HepG2 (cell line): Measurements from ENCODE around the gene SUMO4. TPM values are rescaled to one million over a fixed set of nuclear protein-coding genes. Genes with fewer than 3 reads are reported as not detected.

Experiments
- ATAC-seq: fragments of 200-7000 bp; cut with Tn5 transposase; 3 replicates; pipeline ENCODE4 v1.9.1; 2020; ENCODE audit warnings: mild to moderate bottlenecking, moderate library complexity
- BruUV-seq: library from RNA; stranded (reverse); fragments of 400-500 nt; replicated peaks from 2 replicates; lab custom pipeline; 2021; lab: Mats Ljungman, UMichigan
- CTCF ChIA-PET: fragments of 300-600 bp; formaldehyde crosslinking; extraction: SDS; loops from one replicate; lab custom pipeline; 2021; ENCODE audit warnings: low total read pairs, inconsistent platforms, low intra/inter-chr PET ratio; lab: Yijun Ruan, JAX
- POLR2A ChIA-PET: fragments of 350-600 bp; sonication (Branson Sonifier 250); formaldehyde crosslinking; loops from one replicate; lab custom pipeline; 2020; ENCODE audit warnings: antibody characterized with exemption, inconsistent platforms; lab: Yijun Ruan, JAX
- DNase-seq: peaks from one replicate; pipeline ENCODE4 v3.0.0-alpha.2; 2015; ENCODE audit warnings: low spot score
- FAIRE-seq: peaks from 3 replicates; lab custom pipeline; 2011; peaks lifted over from hg19 to GRCh38; lab: Jason Lieb, UNC
- H2AFZ ChIP-seq: one replicate; pipeline ENCODE4 v1.6.1; 2011; ENCODE audit warnings: low read length, inconsistent platforms
- H3K27ac ChIP-seq: fragments of 300-600 bp; 3 replicates; pipeline ENCODE4 v1.8.0; 2011; ENCODE audit warnings: mixed run types, mild to moderate bottlenecking, mixed read lengths, low read length, inconsistent platforms; ENCODE audit not compliant: insufficient read depth; ENCODE audit errors: extremely low read length
- H3K27me3 ChIP-seq, 2 experiments: fragments of 200-600 bp in 1 of 2; 2 replicates in 1 of 2; 3 replicates in 1 of 2; pipeline versions ENCODE4 v1.6.0 to v1.8.0; 2011; ENCODE audit warnings: low read length in 2 of 2, mild to moderate bottlenecking in 2 of 2, moderate library complexity in 2 of 2, inconsistent platforms in 1 of 2; ENCODE audit not compliant: insufficient read depth in 2 of 2, control insufficient read depth in 1 of 2
- H3K36me3 ChIP-seq, 2 experiments: fragments of 200-600 bp in 1 of 2; replicated peaks in 1 of 2; 2 replicates in 1 of 2; 3 replicates in 1 of 2; pipeline versions ENCODE4 v1.5.1 to v1.8.0; 2011; ENCODE audit warnings: low read length in 2 of 2, inconsistent platforms in 1 of 2; ENCODE audit not compliant: insufficient read depth in 2 of 2, control insufficient read depth in 1 of 2
- H3K4me1 ChIP-seq: 2 replicates; pipeline ENCODE4 v1.5.1; 2012; ENCODE audit warnings: low read length, inconsistent platforms; ENCODE audit not compliant: insufficient read depth
- H3K4me2 ChIP-seq: 2 replicates; pipeline ENCODE4 v1.6.0; 2011; ENCODE audit warnings: low read depth, low read length, inconsistent platforms
- H3K4me3 ChIP-seq, 3 experiments: fragments of 200-600 bp in 1 of 3; sonication (generic), shearing (Covaris generic) in 1 of 3; replicated peaks in 1 of 3; 2 replicates each; pipeline ENCODE4 v1.5.1; 2011 to 2016; ENCODE audit warnings: low read length in 3 of 3, inconsistent platforms in 2 of 3, low read depth in 2 of 3, mild to moderate bottlenecking in 2 of 3, control low read depth in 1 of 3, mixed read lengths in 1 of 3; ENCODE audit not compliant: insufficient read depth in 1 of 3
- H3K79me2 ChIP-seq: one replicate; pipeline ENCODE4 v1.6.1; 2011; ENCODE audit warnings: low read length, inconsistent platforms; ENCODE audit not compliant: insufficient read depth
- H3K9ac ChIP-seq: 2 replicates; pipeline ENCODE4 v1.6.0; 2011; ENCODE audit warnings: mild to moderate bottlenecking, low read depth, low read length, inconsistent platforms; ENCODE audit not compliant: insufficient read depth
- H3K9me3 ChIP-seq: 2 replicates; pipeline ENCODE4 v1.5.1; 2012; ENCODE audit warnings: mild to moderate bottlenecking, low read length
- H4K20me1 ChIP-seq: 2 replicates; pipeline ENCODE4 v1.6.0; 2011; ENCODE audit warnings: inconsistent platforms, mild to moderate bottlenecking, low read length, moderate library complexity; ENCODE audit not compliant: insufficient read depth
- ATF7-NPFF ChIP-seq: sonication (generic); formaldehyde crosslinking; IDR thresholded peaks from 2 replicates; pipeline ENCODE4 v1.8.1; 2023; ENCODE audit warnings: mild to moderate bottlenecking, low read depth, missing genetic modification reagents, moderate library complexity
- BRD4 ChIP-seq: sonication (generic); formaldehyde crosslinking; IDR thresholded peaks from 2 replicates; pipeline ENCODE4 v1.4.0; 2020; ENCODE audit warnings: missing genetic modification reagents
- CBX5 ChIP-seq: sonication (generic); formaldehyde crosslinking; IDR thresholded peaks from 2 replicates; pipeline ENCODE4 v1.4.0; 2020; ENCODE audit warnings: missing genetic modification reagents, borderline replicate concordance
- GLI4 ChIP-seq: sonication (generic); formaldehyde crosslinking; IDR thresholded peaks from 2 replicates; pipeline ENCODE4 v1.5.1; 2020; ENCODE audit warnings: missing genetic modification reagents, mild to moderate bottlenecking, moderate library complexity, borderline replicate concordance
- MAF1 ChIP-seq: sonication (generic); formaldehyde crosslinking; IDR thresholded peaks from 2 replicates; pipeline ENCODE4 v1.5.0; 2020; ENCODE audit warnings: missing genetic modification reagents, borderline replicate concordance
- PPARG ChIP-seq: conservative IDR thresholded peaks from 2 replicates; pipeline ENCODE4 v1.6.1; 2016; ENCODE audit warnings: missing biosample characterization, missing genetic modification reagents
- RBM22 ChIP-seq: fragments of 200-400 bp; formaldehyde crosslinking; optimal IDR thresholded peaks from 2 replicates; pipeline ENCODE3; 2017; ENCODE audit warnings: mild to moderate bottlenecking, low read length, moderate library complexity
- SRF ChIP-seq: IDR thresholded peaks from 2 replicates; pipeline ENCODE4 v1.6.1; 2011; ENCODE audit warnings: mild to moderate bottlenecking, low read depth, low read length, moderate library complexity
- ZNF121 ChIP-seq: sonication (generic); formaldehyde crosslinking; IDR thresholded peaks from 2 replicates; pipeline ENCODE4 v1.5.0; 2020; ENCODE audit warnings: mild to moderate bottlenecking, missing genetic modification reagents
- ZNF343 ChIP-seq: sonication (generic); formaldehyde crosslinking; IDR thresholded peaks from 2 replicates; pipeline ENCODE4 v1.4.0; 2020; ENCODE audit warnings: mild to moderate bottlenecking, missing genetic modification reagents
- ZNF614 ChIP-seq: IDR thresholded peaks from 2 replicates; pipeline ENCODE4 v1.6.1; 2018; ENCODE audit warnings: missing biosample characterization, missing genetic modification reagents, inconsistent platforms, borderline replicate concordance
- ZNF773 ChIP-seq: sonication (generic); formaldehyde crosslinking; IDR thresholded peaks from 2 replicates; pipeline ENCODE4 v1.4.0; 2020; ENCODE audit warnings: missing genetic modification reagents, borderline replicate concordance
- ZSCAN22 ChIP-seq: sonication (generic); formaldehyde crosslinking; IDR thresholded peaks from 2 replicates; pipeline ENCODE4 v1.4.0; 2020; ENCODE audit warnings: mild to moderate bottlenecking, missing genetic modification reagents
- WGBS: methylation state at CpG from one replicate; pipeline ENCODE4 v1.1.6; 2017; ENCODE audit warnings: low lambda C conversion rate; 5-methylcytosine and 5-hydroxymethylcytosine counted together
- in situ Hi-C: cut with HindIII; loops from 2 replicates; pipeline ENCODE4 v1.10.0; 2017; ENCODE audit warnings: low pct_unique_long_range_greater_than_20kb; ENCODE audit not compliant: extremely low pct_ligation_motif_present
- intact Hi-C: fragments of 100-400 bp; cut with micrococcal nuclease; formaldehyde crosslinking; loops from one replicate; pipeline ENCODE4 v1.10.0; 2022; ENCODE audit not compliant: unreplicated experiment
- polyA plus RNA-seq, 8 experiments: library from polyadenylated mRNA; depleted of rRNA in 3 of 8; stranded (reverse) in 7 of 8; unstranded in 1 of 8; fragments of >200 nt; fragmentation: Illumina TruSeq in 4 of 8; extraction: Trizol in 4 of 8; gene quantifications; 2 replicates each; pipeline versions ENCODE4 v1.2.1 to v1.2.3, GENCODE V29; 2011 to 2016; ENCODE audit warnings: low read depth in 4 of 8, missing spikeins in 1 of 8, mixed read lengths in 1 of 8; ENCODE audit not compliant: insufficient read depth in 1 of 8
- total RNA-seq, 5 experiments: library from RNA; depleted of rRNA; stranded (reverse); fragments of >200 nt; fragmentation: Illumina TruSeq; extraction: Trizol; gene quantifications; 2 replicates each; pipeline ENCODE4 v1.2.3, GENCODE V29; 2016; ENCODE audit warnings: low read depth in 1 of 5
- TF ChIP-seq, protein P1 (sequence below): sonication (generic); formaldehyde crosslinking; IDR thresholded peaks from 2 replicates; pipeline ENCODE4 v1.5.0; 2020; ENCODE audit warnings: mild to moderate bottlenecking, missing genetic modification reagents, moderate library complexity
- TF ChIP-seq, protein P2 (sequence below): sonication (generic); formaldehyde crosslinking; conservative IDR thresholded peaks from 2 replicates; pipeline ENCODE4 v1.8.0; 2022; ENCODE audit warnings: missing genetic modification reagents

Gene SUMO4
- total and polyA plus RNA-seq, 2 of the 13 experiments (the other 11 are each of a cell fraction or from before 2014, with no cell fraction given), result 0.22 to 1.2 TPM

GRCh38 chr6:149383371-149383770 lies 16.7 kb upstream of the SUMO4 start:
- Histone ChIP-seq H3K79me2 (no peaks in the 10 kb centered on the region), H2AFZ (no peak overlapping the region), H4K20me1 (no peaks in the 10 kb centered on the region), H3K4me2 (no peak overlapping the region), H3K4me1 (no peaks in the 10 kb centered on the region), H3K9me3 (no peaks in the 10 kb centered on the region), H3K27me3 (no peaks in the 10 kb centered on the region), H3K4me3 (no peak overlapping the region), H3K9ac (no peak overlapping the region), H3K27ac (no peak overlapping the region), H3K36me3 (peaks cover 17 to 36% of the 10 kb centered on the region in 2 experiments)
- no TSS peak for BruUV-seq
- intact Hi-C loops (no loop called here), in situ Hi-C loops (no loop called here)
- ATAC-seq, result no peak
- ChIA-PET CTCF (no interaction called here), POLR2A (no interaction called here)
- WGBS, result 99% methylated on average over 4 of the region's 4 CpGs
- no peak for DNase-seq
- 0 out of 2 replicates have a peak, but pooled peaks have one; percentile 36 for TF ChIP-seq PPARG (CRISPR knock-in tag)
- no peak for TF ChIP-seq CBX5 (CRISPR knock-in tag)
- no peak for FAIRE-seq

- ChIA-PET POLR2A (no interaction called here), CTCF (no interaction called here)
- H3K4me3 ChIP-seq, result no peak overlapping the region
- TSS peak; percentile 4 for BruUV-seq
- H3K9ac ChIP-seq, result no peak overlapping the region
- H3K27me3 ChIP-seq, result no peaks in the 10 kb centered on the region
- intact Hi-C loops (no loop called here), in situ Hi-C loops (no loop called here)
- no peak for ATAC-seq
- H4K20me1 ChIP-seq, result no peaks in the 10 kb centered on the region
- no peak overlapping the region for H2AFZ ChIP-seq
- no peak for FAIRE-seq
- no peaks in the 10 kb centered on the region for H3K79me2 ChIP-seq
- no peak overlapping the region for H3K27ac ChIP-seq
- H3K9me3 ChIP-seq, result no peaks in the 10 kb centered on the region
- H3K4me1 ChIP-seq, result no peaks in the 10 kb centered on the region
- no peak for DNase-seq
- H3K4me2 ChIP-seq, result no peak overlapping the region
- H3K36me3 ChIP-seq, result peaks cover 9 to 26% of the 10 kb centered on the region in 2 experiments
- no peak for TF ChIP-seq ZNF121 (CRISPR knock-in tag)
- TF ChIP-seq, protein P1, sequence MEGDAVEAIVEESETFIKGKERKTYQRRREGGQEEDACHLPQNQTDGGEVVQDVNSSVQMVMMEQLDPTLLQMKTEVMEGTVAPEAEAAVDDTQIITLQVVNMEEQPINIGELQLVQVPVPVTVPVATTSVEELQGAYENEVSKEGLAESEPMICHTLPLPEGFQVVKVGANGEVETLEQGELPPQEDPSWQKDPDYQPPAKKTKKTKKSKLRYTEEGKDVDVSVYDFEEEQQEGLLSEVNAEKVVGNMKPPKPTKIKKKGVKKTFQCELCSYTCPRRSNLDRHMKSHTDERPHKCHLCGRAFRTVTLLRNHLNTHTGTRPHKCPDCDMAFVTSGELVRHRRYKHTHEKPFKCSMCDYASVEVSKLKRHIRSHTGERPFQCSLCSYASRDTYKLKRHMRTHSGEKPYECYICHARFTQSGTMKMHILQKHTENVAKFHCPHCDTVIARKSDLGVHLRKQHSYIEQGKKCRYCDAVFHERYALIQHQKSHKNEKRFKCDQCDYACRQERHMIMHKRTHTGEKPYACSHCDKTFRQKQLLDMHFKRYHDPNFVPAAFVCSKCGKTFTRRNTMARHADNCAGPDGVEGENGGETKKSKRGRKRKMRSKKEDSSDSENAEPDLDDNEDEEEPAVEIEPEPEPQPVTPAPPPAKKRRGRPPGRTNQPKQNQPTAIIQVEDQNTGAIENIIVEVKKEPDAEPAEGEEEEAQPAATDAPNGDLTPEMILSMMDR, result no peak
- TF ChIP-seq ZNF773, result no peak
- TF ChIP-seq, protein P2, sequence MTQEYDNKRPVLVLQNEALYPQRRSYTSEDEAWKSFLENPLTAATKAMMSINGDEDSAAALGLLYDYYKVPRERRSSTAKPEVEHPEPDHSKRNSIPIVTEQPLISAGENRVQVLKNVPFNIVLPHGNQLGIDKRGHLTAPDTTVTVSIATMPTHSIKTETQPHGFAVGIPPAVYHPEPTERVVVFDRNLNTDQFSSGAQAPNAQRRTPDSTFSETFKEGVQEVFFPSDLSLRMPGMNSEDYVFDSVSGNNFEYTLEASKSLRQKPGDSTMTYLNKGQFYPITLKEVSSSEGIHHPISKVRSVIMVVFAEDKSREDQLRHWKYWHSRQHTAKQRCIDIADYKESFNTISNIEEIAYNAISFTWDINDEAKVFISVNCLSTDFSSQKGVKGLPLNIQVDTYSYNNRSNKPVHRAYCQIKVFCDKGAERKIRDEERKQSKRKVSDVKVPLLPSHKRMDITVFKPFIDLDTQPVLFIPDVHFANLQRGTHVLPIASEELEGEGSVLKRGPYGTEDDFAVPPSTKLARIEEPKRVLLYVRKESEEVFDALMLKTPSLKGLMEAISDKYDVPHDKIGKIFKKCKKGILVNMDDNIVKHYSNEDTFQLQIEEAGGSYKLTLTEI (CRISPR knock-in tag), result no peak
- no peak for TF ChIP-seq ZSCAN22
- TF ChIP-seq ATF7-NPFF (CRISPR knock-in tag), result no peak
- TF ChIP-seq RBM22, result no peak
- no peak for TF ChIP-seq SRF
- no peak for TF ChIP-seq ZNF343 (CRISPR knock-in tag)
- TF ChIP-seq GLI4 (CRISPR knock-in tag), result no peak
- TF ChIP-seq MAF1 (CRISPR knock-in tag), result no peak
- TF ChIP-seq ZNF614, result no peak
- TF ChIP-seq BRD4 (CRISPR knock-in tag), result no peak
Measured at GRCh38 chr6:149384464-149384863, 15.6 kb upstream of the SUMO4 start.
